ENCODE measurements around the gene APLF.

- TF ChIP-seq CTCF (IDR thresholded peaks at IDR 0.05; ENCODE audit: low read length) (no peak), EZH2 (IDR thresholded peaks at IDR 0.05; ENCODE audit: borderline replicate concordance, low read length) (no peak)
Measured at GRCh38 chr2:68435615-68436014, 31.8 kb upstream of the APLF start.
